ENCODE data around the gene SGO2. TPM values are rescaled to one million over a fixed set of nuclear protein-coding genes. Genes with fewer than 3 reads are reported as not detected.

The SGO2 gene
- total RNA-seq, 1 experiment from 2014 or later, result 25.4 TPM

- Histone ChIP-seq H3K27ac (ENCODE audit: low read depth, low read length) (no peak overlapping the region), H3K36me3 (ENCODE audit: control insufficient read depth in 1 of 2, insufficient read depth in 2 of 2, low read length in 2 of 2) (no peaks in the 10 kb centered on the region), H3K9ac (ENCODE audit: low read length) (no peak overlapping the region), H3K4me1 (ENCODE audit: control insufficient read depth in 1 of 2, insufficient read depth in 2 of 2, low read length in 2 of 2) (peaks cover 2 to 19% of the 10 kb centered on the region in 2 experiments; a peak in 3 of 4 replicates), H4K20me1 (ENCODE audit: insufficient read depth) (no peaks in the 10 kb centered on the region), H3K4me3 (replicated peaks in 1 of 2; ENCODE audit: low read depth in 1 of 2, low read length in 2 of 2) (no peak overlapping the region), H3K79me2 (ENCODE audit: insufficient read depth, low read length) (no peaks in the 10 kb centered on the region), H2AFZ (ENCODE audit: low read depth, low read length, poor library complexity, severe bottlenecking) (no peak overlapping the region), H3K9me2 (ENCODE audit: insufficient read depth) (no peaks in the 10 kb centered on the region), H3K9me3 (ENCODE audit: control insufficient read depth in 1 of 2, insufficient read depth in 1 of 2, low read depth in 1 of 2, low read length in 2 of 2) (no peaks in the 10 kb centered on the region), H3K27me3 (ENCODE audit: insufficient read depth, low read length) (no peaks in the 10 kb centered on the region), H3K4me2 (ENCODE audit: low read length) (no peak overlapping the region)
- ATAC-seq (no peak), DNase-seq (ENCODE audit: low read depth, low spot score) (no peak)
- intact Hi-C loops (cut with micrococcal nuclease), result no loop called here
- TF ChIP-seq TCF7L2 (IDR thresholded peaks at IDR 0.05; ENCODE audit: borderline replicate concordance, extremely low read depth, insufficient read depth, insufficient read length), result no peak
- no peak for TF ChIP-seq POLR2AphosphoS5 (IDR thresholded peaks at IDR 0.05; ENCODE audit: low read depth, low read length)
- no peak for TF ChIP-seq CTCF (IDR thresholded peaks at IDR 0.05 in 2 of 3, conservative IDR thresholded peaks at IDR 0.05 in 1 of 3; ENCODE audit: borderline replicate concordance in 1 of 3, insufficient read depth in 1 of 3, low read depth in 2 of 3, low read length in 2 of 3)
- no peak for TF ChIP-seq ZBTB33 (IDR thresholded peaks at IDR 0.05; ENCODE audit: extremely low read depth, insufficient replicate concordance, low read length)
- no peak for TF ChIP-seq RAD21 (IDR thresholded peaks at IDR 0.05; ENCODE audit: low read depth)
- no peak for TF ChIP-seq EGR1 (IDR thresholded peaks at IDR 0.05; ENCODE audit: low read depth)
- no peak for TF ChIP-seq JUND (IDR thresholded peaks at IDR 0.05)
- TF ChIP-seq SP1 (IDR thresholded peaks at IDR 0.05; ENCODE audit: low read depth), result no peak
- TF ChIP-seq ZFX (IDR thresholded peaks at IDR 0.05), result no peak
- no peak for TF ChIP-seq POLR2A (IDR thresholded peaks at IDR 0.05; ENCODE audit: borderline replicate concordance, extremely low read depth, insufficient read depth, insufficient read length)
- TF ChIP-seq SRF (IDR thresholded peaks at IDR 0.05; ENCODE audit: low read depth), result no peak
- no peak for TF ChIP-seq ZNF274 (IDR thresholded peaks at IDR 0.05; ENCODE audit: low read depth, low read length)
- no peak for TF ChIP-seq ELF1 (IDR thresholded peaks at IDR 0.05; ENCODE audit: borderline replicate concordance, low read depth)
- no peak for TF ChIP-seq CEBPB (IDR thresholded peaks at IDR 0.05; ENCODE audit: low read depth)
- no peak for TF ChIP-seq CBX3 (IDR thresholded peaks at IDR 0.05; ENCODE audit: low read depth)
- ChIA-PET CTCF (no interaction called here), POLR2A (no interaction called here), RAD21 (ENCODE audit: low non-redundant PET in 1 of 2, low total read pairs in 2 of 2, uncharacterized antibody in 2 of 2, unreplicated experiment in 2 of 2) (no interaction called here)
- no TSS peak for BruUV-seq (replicated peaks)
These were observed 87.7 kb downstream of the SGO2 start for GRCh38 chr2:200613692-200614091.
